Endothelial cell of umbilical vein (primary cell): ENCODE results near the gene SON. TPM values are rescaled to one million over a fixed set of nuclear protein-coding genes. Genes with fewer than 3 reads are reported as not detected.

Experiments
- BruUV-seq: library from RNA; stranded (reverse); fragments of 400-500 nt; replicated peaks from 2 replicates; lab custom pipeline; 2021; lab: Mats Ljungman, UMichigan
- CTCF ChIA-PET: fragments of 300-600, 350-600 bp; sonication (Branson Sonifier 250); formaldehyde crosslinking; loops from one replicate; lab custom pipeline; 2021; ENCODE audit warnings: antibody characterized with exemption, inconsistent platforms; lab: Charles Lee
- POLR2A ChIA-PET: fragments of 300-600, 350-600 bp; sonication (Branson Sonifier 250); formaldehyde crosslinking; loops from one replicate; lab custom pipeline; 2021; ENCODE audit warnings: antibody characterized with exemption, inconsistent platforms; lab: Charles Lee
- DNase-seq: peaks from one replicate; pipeline ENCODE4 v3.0.0-alpha.2; 2011; ENCODE audit warnings: low read depth, low spot score
- FAIRE-seq: peaks from 2 replicates; lab custom pipeline; 2011; peaks lifted over from hg19 to GRCh38; lab: Jason Lieb, UNC
- H2AFZ ChIP-seq: 2 replicates; pipeline ENCODE4 v1.6.0; 2012; ENCODE audit warnings: low read depth, low read length, control low read depth, inconsistent platforms
- H3K27ac ChIP-seq: 2 replicates; pipeline ENCODE4 v1.5.1; 2011; ENCODE audit warnings: low read depth, mild to moderate bottlenecking, control low read depth, low read length, moderate library complexity; ENCODE audit not compliant: insufficient read depth
- H3K27me3 ChIP-seq, 2 experiments: 2 replicates each; pipeline versions ENCODE4 v1.6.0 to v1.6.1; 2011; ENCODE audit warnings: low read length in 2 of 2, mixed read lengths in 1 of 2; ENCODE audit not compliant: control insufficient read depth in 2 of 2, insufficient read depth in 2 of 2
- H3K36me3 ChIP-seq, 2 experiments: 2 replicates in 1 of 2; 3 replicates in 1 of 2; pipeline ENCODE4 v1.5.1; 2011; ENCODE audit warnings: low read length in 2 of 2, mild to moderate bottlenecking in 1 of 2, moderate library complexity in 1 of 2; ENCODE audit not compliant: control insufficient read depth in 2 of 2, insufficient read depth in 2 of 2; ENCODE audit errors: extremely low read depth in 1 of 2
- H3K4me1 ChIP-seq: 3 replicates; pipeline ENCODE4 v1.5.1; 2011; ENCODE audit warnings: mild to moderate bottlenecking, low read length; ENCODE audit not compliant: control insufficient read depth, insufficient read depth; ENCODE audit errors: extremely low read depth
- H3K4me2 ChIP-seq: 2 replicates; pipeline ENCODE4 v1.6.1; 2011; ENCODE audit warnings: low read length, control low read depth, mixed read lengths; ENCODE audit not compliant: insufficient read depth
- H3K4me3 ChIP-seq, 3 experiments: fragments of 200-600 bp in 1 of 3; sonication (generic), shearing (Covaris generic) in 1 of 3; replicated peaks in 1 of 3; 2 replicates each; pipeline ENCODE4 v1.5.1; 2011 to 2016; ENCODE audit warnings: control low read depth in 3 of 3, low read length in 3 of 3, mild to moderate bottlenecking in 2 of 3, inconsistent platforms in 1 of 3, low read depth in 1 of 3, moderate library complexity in 1 of 3; ENCODE audit not compliant: insufficient read depth in 1 of 3
- H3K79me2 ChIP-seq: 2 replicates; pipeline ENCODE4 v1.6.0; 2012; ENCODE audit warnings: low read length, inconsistent platforms; ENCODE audit not compliant: control insufficient read depth, insufficient read depth
- H3K9ac ChIP-seq: replicated peaks from 2 replicates; pipeline ENCODE3; 2011; ENCODE audit warnings: low read length, control low read depth; ENCODE audit not compliant: insufficient read depth; ENCODE audit errors: extremely low read depth
- H3K9me1 ChIP-seq: replicated peaks from 3 replicates; pipeline ENCODE4 v1.6.0; 2011; ENCODE audit warnings: mild to moderate bottlenecking, low read length; ENCODE audit not compliant: control insufficient read depth, insufficient read depth; ENCODE audit errors: extremely low read depth
- H3K9me3 ChIP-seq: replicated peaks from 2 replicates; pipeline ENCODE4 v1.5.1; 2012; ENCODE audit warnings: low read length, inconsistent platforms; ENCODE audit not compliant: control insufficient read depth, insufficient read depth
- H4K20me1 ChIP-seq: replicated peaks from 2 replicates; pipeline ENCODE3; 2011; ENCODE audit warnings: mild to moderate bottlenecking, low read length; ENCODE audit not compliant: control insufficient read depth, insufficient read depth; ENCODE audit errors: extremely low read depth
- CTCF ChIP-seq, 2 donors: IDR thresholded peaks; 1 replicate in 1 of 2; 2 replicates in 1 of 2; pipeline ENCODE4 v1.5.1; 2011; ENCODE audit warnings: low read length in 2 of 2, mild to moderate bottlenecking in 2 of 2, moderate library complexity in 2 of 2, control low read depth in 1 of 2, inconsistent platforms in 1 of 2, low read depth in 1 of 2; ENCODE audit not compliant: insufficient read depth in 1 of 2; ENCODE audit errors: extremely low read depth in 1 of 2
- EZH2 ChIP-seq: IDR thresholded peaks from 2 replicates; pipeline ENCODE4 v1.6.1; 2012; ENCODE audit warnings: borderline replicate concordance, low read depth, mild to moderate bottlenecking, moderate library complexity, low read length, inconsistent platforms; ENCODE audit not compliant: severe bottlenecking
- FOS ChIP-seq: IDR thresholded peaks from 2 replicates; pipeline ENCODE4 v1.6.1; 2011; ENCODE audit warnings: mild to moderate bottlenecking, low read length, moderate library complexity, borderline replicate concordance; ENCODE audit not compliant: insufficient read depth
- GATA2 ChIP-seq: IDR thresholded peaks from 2 replicates; pipeline ENCODE4 v1.7.0; 2011; ENCODE audit warnings: low read depth, mild to moderate bottlenecking, moderate library complexity, mixed read lengths, low read length; ENCODE audit not compliant: insufficient read length, insufficient read depth
- JUN ChIP-seq: IDR thresholded peaks from 2 replicates; pipeline ENCODE4 v1.6.1; 2011; ENCODE audit warnings: borderline replicate concordance, low read depth; ENCODE audit not compliant: insufficient read length, insufficient read depth
- MAX ChIP-seq: IDR thresholded peaks from 2 replicates; pipeline ENCODE4 v1.6.1; 2011; ENCODE audit not compliant: insufficient read depth, insufficient read length
- MYC ChIP-seq: IDR thresholded peaks from one replicate; pipeline ENCODE4 v1.6.1; 2011; ENCODE audit warnings: mild to moderate bottlenecking, low read depth, low read length
- POLR2A ChIP-seq: IDR thresholded peaks from 2 replicates; pipeline ENCODE4 v1.6.1; 2012; ENCODE audit warnings: low read depth, mild to moderate bottlenecking, control low read depth, low read length
- POLR2AphosphoS5 ChIP-seq: IDR thresholded peaks from 2 replicates; pipeline ENCODE4 v1.6.1; 2012; ENCODE audit warnings: low read depth, mild to moderate bottlenecking, control low read depth, low read length, moderate library complexity; ENCODE audit not compliant: insufficient read depth
- dilution Hi-C: fragments of 300-500 bp; cut with MboI; formaldehyde crosslinking; loops from one replicate; pipeline ENCODE4 v1.15.0; 2019; ENCODE audit warnings: low sequenced_read_pairs; ENCODE audit not compliant: extremely low pct_ligation_motif_present
- intact Hi-C: fragments of 100-400 bp; cut with micrococcal nuclease; formaldehyde crosslinking; loops from one replicate; pipeline ENCODE4 v1.10.0; 2022
- polyA plus RNA-seq, 4 experiments: library from polyadenylated mRNA; depleted of rRNA in 3 of 4; stranded (reverse) in 3 of 4; unstranded in 1 of 4; fragments of >200 nt; gene quantifications; 2 replicates each; pipeline versions ENCODE4 v1.2.1 to v1.2.3, GENCODE V29; 2011 to 2012; ENCODE audit warnings: missing spikeins in 1 of 4
- total RNA-seq: library from RNA; stranded (reverse); gene quantifications from 2 replicates; pipeline ENCODE4 v1.2.3, GENCODE V29; 2021

Gene SON
- total and polyA plus RNA-seq, 2 donors (not counting 3 experiments of a cell fraction or from before 2014, with no cell fraction given): 107 to 304 TPM

- H3K4me3 ChIP-seq: no peak overlapping the region
- intact Hi-C loops: no loop called here
- BruUV-seq: no TSS peak
- H2AFZ ChIP-seq: no peak overlapping the region
- no peaks in the 10 kb centered on the region for H3K9me1 ChIP-seq
- no peak overlapping the region for H3K4me2 ChIP-seq
- no peaks in the 10 kb centered on the region for H3K9me3 ChIP-seq
- no peaks in the 10 kb centered on the region for H3K4me1 ChIP-seq
- no peaks in the 10 kb centered on the region for H4K20me1 ChIP-seq
- peaks cover 0 to 2% of the 10 kb centered on the region in 2 experiments for H3K36me3 ChIP-seq
- ChIA-PET CTCF (interaction anchor here (1.0 kb wide), 1 partner anchor 13 kb away, joined by 4 read pairs; no protein-coding TSS in a partner anchor), POLR2A (no interaction called here)
- H3K27ac ChIP-seq: no peak overlapping the region
- no peak for DNase-seq
- dilution Hi-C loops: no loop called here
- H3K27me3 ChIP-seq: no peaks in the 10 kb centered on the region
- H3K9ac ChIP-seq: no peak overlapping the region
- FAIRE-seq: no peak
- no peaks in the 10 kb centered on the region for H3K79me2 ChIP-seq
- TF ChIP-seq POLR2AphosphoS5: no peak
- no peak for TF ChIP-seq FOS
- no peak for TF ChIP-seq MAX
- no peak for TF ChIP-seq CTCF (IDR thresholded peaks at IDR 0.05; ENCODE audit: extremely low read depth in 1 of 2, insufficient read depth in 1 of 2, low read depth in 1 of 2, low read length in 2 of 2)
- TF ChIP-seq JUN: no peak
- no peak for TF ChIP-seq EZH2
- no peak for TF ChIP-seq POLR2A
- no peak for TF ChIP-seq GATA2
- no peak for TF ChIP-seq MYC
Observed at GRCh38 chr21:33618407-33618806, 75.6 kb downstream of the SON start.
